Endometrial microvascular endothelial cells (primary cell): ENCODE measurements around the gene MPZ. TPM values are rescaled to one million over a fixed set of nuclear protein-coding genes. Genes with fewer than 3 reads are reported as not detected.
"Not testable (repeated sequence)": the region's sequence is repeated elsewhere in the genome, so short reads cannot be mapped to it uniquely, and the experiment has no call there.

ENCODE experiments used
- in situ Hi-C: cut with HindIII; loops from 2 replicates; pipeline ENCODE4 v1.10.0; 2017; ENCODE audit warnings: low sequenced_read_pairs, low pct_unique_long_range_greater_than_20kb; ENCODE audit errors: inconsistent ontology term
- total RNA-seq: library from RNA; depleted of rRNA; stranded (reverse); fragments of >200 nt; gene quantifications from one replicate; pipeline ENCODE4 v1.2.3, GENCODE V29; 2015; ENCODE audit errors: inconsistent ontology term

MPZ gene
- total RNA-seq, 1 donor from 2014 or later: 0.93 TPM

GRCh38 chr1:161260376-161261260, 49.1 kb downstream of the MPZ start:
- in situ Hi-C loops: no loop called here

GRCh38 chr1:161259765-161260164, 50.0 kb downstream of the MPZ start:
- in situ Hi-C loops: no loop called here

GRCh38 chr1:161259345-161259702, 50.4 kb downstream of the MPZ start:
- in situ Hi-C loops: no loop called here

GRCh38 chr1:161258439-161259344, 51.1 kb downstream of the MPZ start, which contains the start of gene PCP4L1:
Gene PCP4L1, plus strand, starts transcription at chr1:161258745. Its CDS starts 230 bp downstream, at chr1:161258975.
- in situ Hi-C loops: no loop called here

- in situ Hi-C loops: not testable (repeated sequence)
These were observed 52.7 kb downstream of the MPZ start for GRCh38 chr1:161257109-161257508.

- in situ Hi-C loops: not testable (repeated sequence)
These were observed 53.7 kb downstream of the MPZ start for GRCh38 chr1:161255955-161256520.

- in situ Hi-C loops: not testable (repeated sequence)
These were observed 54.5 kb downstream of the MPZ start for GRCh38 chr1:161255302-161255701.

Other genes with a start within 250 kb of the MPZ start
- not detected for gene ARHGAP30, start 240.1 kb downstream of the MPZ start, total RNA-seq
- gene NECTIN4, start 220.4 kb downstream of the MPZ start, total RNA-seq: not detected
- gene KLHDC9, start 211.6 kb downstream of the MPZ start, total RNA-seq: 0.46 TPM
- 49.2 TPM for gene PFDN2, start 191.9 kb downstream of the MPZ start, total RNA-seq
- 31.9 TPM for gene NIT1, start 191.9 kb downstream of the MPZ start, total RNA-seq
- 28.3 TPM for gene DEDD, start 177.3 kb downstream of the MPZ start, total RNA-seq
- gene UFC1, start 156.0 kb downstream of the MPZ start, total RNA-seq: 74.1 TPM
- gene USP21, start 150.5 kb downstream of the MPZ start, total RNA-seq: 11.8 TPM
- 19.2 TPM for gene PPOX, start 143.5 kb downstream of the MPZ start, total RNA-seq
- 46.3 TPM for gene B4GALT3, start 132.5 kb downstream of the MPZ start, total RNA-seq
- 17.7 TPM for gene ADAMTS4, start 110.9 kb downstream of the MPZ start, total RNA-seq
- 161 TPM for gene NDUFS2, start 107.6 kb downstream of the MPZ start, total RNA-seq
- gene FCER1G, start 94.7 kb downstream of the MPZ start, total RNA-seq: not detected
- gene APOA2, start 86.3 kb downstream of the MPZ start, total RNA-seq: not detected
- gene TOMM40L, start 83.9 kb downstream of the MPZ start, total RNA-seq: 24.8 TPM
- not detected for gene NR1I3, start 71.8 kb downstream of the MPZ start, total RNA-seq
- not detected for gene PCP4L1, start 51.2 kb downstream of the MPZ start, total RNA-seq
- 71.5 TPM for gene SDHC, start 4.4 kb upstream of the MPZ start, total RNA-seq
- gene CFAP126, start 57.9 kb upstream of the MPZ start, total RNA-seq: not detected
- not detected for gene FCGR2A, start 195.5 kb upstream of the MPZ start, total RNA-seq
- not detected for gene HSPA6, start 214.6 kb upstream of the MPZ start, total RNA-seq
- not detected for gene FCGR3A, start 239.8 kb upstream of the MPZ start, total RNA-seq